HCT116 (cell line): ENCODE measurements around the gene SCRN1. TPM values are rescaled to one million over a fixed set of nuclear protein-coding genes. Genes with fewer than 3 reads are reported as not detected.

Experiments used
- ATAC-seq: fragments of 200-7000 bp; cut with Tn5 transposase; 2 replicates; pipeline ENCODE4 v1.9.1; 2020; ENCODE audit warnings: mild to moderate bottlenecking, moderate library complexity
- BruUV-seq: library from RNA; stranded (reverse); fragments of 400-500 nt; replicated peaks from 2 replicates; lab custom pipeline; 2021; lab: Mats Ljungman, UMichigan
- CTCF ChIA-PET: fragments of 300-600 bp; sonication (Branson Sonifier 250); formaldehyde crosslinking; loops from one replicate; lab custom pipeline; 2021; ENCODE audit warnings: antibody characterized with exemption; lab: Charles Lee
- POLR2A ChIA-PET: fragments of 300-600, 350-600 bp; sonication (Branson Sonifier 250); formaldehyde crosslinking; loops from one replicate; lab custom pipeline; 2021; ENCODE audit warnings: antibody characterized with exemption; lab: Charles Lee
- RAD21 ChIA-PET, 2 experiments: fragments of 300-600 bp; sonication (Branson Sonifier 250); formaldehyde crosslinking; loops; one replicate each; lab custom pipeline; 2023; ENCODE audit warnings: low total read pairs in 2 of 2; ENCODE audit not compliant: uncharacterized antibody in 2 of 2, unreplicated experiment in 2 of 2, low non-redundant PET in 1 of 2; lab: Charles Lee
- DNase-seq: peaks from one replicate; pipeline ENCODE4 v3.0.0-alpha.2; 2010; ENCODE audit warnings: low read depth, low spot score
- H2AFZ ChIP-seq: fragments of 200-600 bp; shearing (Covaris generic), sonication (generic); 2 replicates; pipeline ENCODE4 v1.6.1; 2017; ENCODE audit warnings: low read depth, mixed run types, mixed read lengths, antibody characterized with exemption, low read length; ENCODE audit not compliant: poor library complexity, severe bottlenecking
- H3K27ac ChIP-seq: 2 replicates; pipeline ENCODE4 v1.5.1; 2012; ENCODE audit warnings: low read depth, low read length
- H3K27me3 ChIP-seq: fragments of 200-600 bp; sonication (generic); 2 replicates; pipeline ENCODE4 v1.6.1; 2016; ENCODE audit warnings: mixed run types, low read length, mixed read lengths; ENCODE audit not compliant: insufficient read depth
- H3K36me3 ChIP-seq, 2 experiments: fragments of 200-500 bp in 1 of 2; fragments of 200-600 bp in 1 of 2; sonication (Bioruptor generic) in 1 of 2; sonication (generic) in 1 of 2; 2 replicates each; pipeline versions ENCODE4 v1.5.1 to v1.6.1; 2014 to 2016; ENCODE audit warnings: low read length in 2 of 2, inconsistent platforms in 1 of 2, mixed read lengths in 1 of 2, mixed run types in 1 of 2; ENCODE audit not compliant: insufficient read depth in 2 of 2, control insufficient read depth in 1 of 2
- H3K4me1 ChIP-seq, 2 experiments: fragments of 200-600 bp in 1 of 2; sonication (generic) in 1 of 2; 2 replicates each; pipeline versions ENCODE4 v1.5.1 to v1.6.1; 2012 to 2017; ENCODE audit warnings: low read length in 2 of 2, inconsistent platforms in 1 of 2, mild to moderate bottlenecking in 1 of 2, mixed read lengths in 1 of 2, mixed run types in 1 of 2, moderate library complexity in 1 of 2; ENCODE audit not compliant: insufficient read depth in 2 of 2, control insufficient read depth in 1 of 2
- H3K4me2 ChIP-seq: fragments of 200-600 bp; sonication (generic); 2 replicates; pipeline ENCODE4 v1.6.1; 2017; ENCODE audit warnings: mixed run types, low read length, mixed read lengths
- H3K4me3 ChIP-seq, 2 experiments: fragments of 200-600 bp in 1 of 2; sonication (generic) in 1 of 2; replicated peaks in 1 of 2; 2 replicates each; pipeline ENCODE4 v1.5.1; 2011 to 2016; ENCODE audit warnings: low read length in 2 of 2, control low read depth in 1 of 2, low read depth in 1 of 2, mild to moderate bottlenecking in 1 of 2, mixed read lengths in 1 of 2, mixed run types in 1 of 2
- H3K79me2 ChIP-seq: fragments of 200-600 bp; sonication (generic); 2 replicates; pipeline ENCODE4 v1.6.1; 2017; ENCODE audit warnings: mild to moderate bottlenecking, mixed run types, low read length, moderate library complexity, mixed read lengths; ENCODE audit not compliant: insufficient read depth
- H3K9ac ChIP-seq: fragments of 200-600 bp; sonication (generic); 2 replicates; pipeline ENCODE4 v1.6.1; 2016; ENCODE audit warnings: low read length, mixed read lengths
- H3K9me2 ChIP-seq: fragments of 200-600 bp; sonication (generic), shearing (Covaris generic); 2 replicates; pipeline ENCODE4 v1.6.1; 2017; ENCODE audit warnings: mixed run types, mild to moderate bottlenecking, moderate library complexity; ENCODE audit not compliant: insufficient read depth
- H3K9me3 ChIP-seq, 2 experiments: fragments of 200-500 bp in 1 of 2; fragments of 200-600 bp in 1 of 2; sonication (Bioruptor generic) in 1 of 2; sonication (generic) in 1 of 2; 2 replicates each; pipeline ENCODE4 v1.6.1; 2014 to 2017; ENCODE audit warnings: low read length in 2 of 2, mixed read lengths in 2 of 2, inconsistent platforms in 1 of 2, low read depth in 1 of 2, mild to moderate bottlenecking in 1 of 2, mixed run types in 1 of 2, moderate library complexity in 1 of 2; ENCODE audit not compliant: control insufficient read depth in 1 of 2, insufficient read depth in 1 of 2
- H4K20me1 ChIP-seq: fragments of 200-600 bp; sonication (generic), shearing (Covaris generic); 2 replicates; pipeline ENCODE4 v1.6.1; 2017; ENCODE audit warnings: mixed run types, mild to moderate bottlenecking, moderate library complexity; ENCODE audit not compliant: insufficient read depth
- CBX3 ChIP-seq: IDR thresholded peaks from 2 replicates; pipeline ENCODE4 v1.6.1; 2012; ENCODE audit warnings: low read depth
- CEBPB ChIP-seq: IDR thresholded peaks from 2 replicates; pipeline ENCODE4 v1.6.1; 2012; ENCODE audit warnings: low read depth
- ELF1 ChIP-seq: IDR thresholded peaks from 2 replicates; pipeline ENCODE4 v1.6.1; 2012; ENCODE audit warnings: low read depth, borderline replicate concordance
- EZH2 ChIP-seq: fragments of 200-600 bp; sonication (generic); IDR thresholded peaks from 2 replicates; pipeline ENCODE4 v1.6.1; 2017; ENCODE audit warnings: antibody characterized with exemption, mixed run types
- EZH2phosphoT487 ChIP-seq: fragments of 200-600 bp; IDR thresholded peaks from 2 replicates; pipeline ENCODE4 v1.6.1; 2018; ENCODE audit warnings: antibody characterized with exemption, borderline replicate concordance
- FOSL1 ChIP-seq: IDR thresholded peaks from 2 replicates; pipeline ENCODE4 v1.6.1; 2012; ENCODE audit warnings: low read depth
- JUND ChIP-seq: IDR thresholded peaks from 2 replicates; pipeline ENCODE4 v1.6.1; 2012
- POLR2A ChIP-seq: IDR thresholded peaks from 2 replicates; pipeline ENCODE4 v1.7.0; 2011; ENCODE audit warnings: borderline replicate concordance; ENCODE audit not compliant: insufficient read depth, insufficient read length; ENCODE audit errors: extremely low read depth
- POLR2AphosphoS5 ChIP-seq: IDR thresholded peaks from 2 replicates; pipeline ENCODE4 v1.6.1; 2011; ENCODE audit warnings: mild to moderate bottlenecking, low read depth, low read length, moderate library complexity
- RAD21 ChIP-seq: IDR thresholded peaks from 2 replicates; pipeline ENCODE4 v1.6.1; 2012; ENCODE audit warnings: low read depth, mild to moderate bottlenecking
- SIN3A ChIP-seq: IDR thresholded peaks from 2 replicates; pipeline ENCODE4 v1.6.1; 2012; ENCODE audit warnings: low read depth
- SP1 ChIP-seq: IDR thresholded peaks from 2 replicates; pipeline ENCODE4 v1.6.1; 2012; ENCODE audit warnings: low read depth
- SRF ChIP-seq: IDR thresholded peaks from 2 replicates; pipeline ENCODE4 v1.6.1; 2012; ENCODE audit warnings: low read depth
- YY1 ChIP-seq: IDR thresholded peaks from 2 replicates; pipeline ENCODE4 v1.6.1; 2011; ENCODE audit warnings: low read length, low read depth, moderate library complexity, mild to moderate bottlenecking; ENCODE audit not compliant: insufficient replicate concordance; ENCODE audit errors: extremely low read depth
- ZFX ChIP-seq: fragments of 450-650 bp; IDR thresholded peaks from 2 replicates; pipeline ENCODE4 v1.6.1; 2017
- ZNF274 ChIP-seq: fragments of 200-500 bp; sonication (Bioruptor generic); IDR thresholded peaks from 2 replicates; pipeline ENCODE4 v1.6.1; 2014; ENCODE audit warnings: mild to moderate bottlenecking, low read depth, low read length, inconsistent platforms
- intact Hi-C: fragments of 100-400 bp; cut with micrococcal nuclease; formaldehyde crosslinking; loops from 2 replicates; pipeline ENCODE4 v1.10.0; 2022
- total RNA-seq: library from RNA; stranded (reverse); gene quantifications from one replicate; pipeline ENCODE4 v1.2.1, GENCODE V29; 2021; ENCODE audit not compliant: unreplicated experiment
- TF ChIP-seq, protein P1 (sequence below): IDR thresholded peaks from 2 replicates; pipeline ENCODE4 v1.6.1; 2012
- TF ChIP-seq, protein P2 (sequence below): IDR thresholded peaks from 2 replicates; pipeline ENCODE4 v1.6.1; 2012
- TF ChIP-seq, protein P3 (sequence below): IDR thresholded peaks from 2 replicates; pipeline ENCODE4 v1.6.1; 2012; ENCODE audit warnings: low read depth

The SCRN1 gene
- total RNA-seq, 1 experiment from 2014 or later, result 76.8 TPM

DNA sequence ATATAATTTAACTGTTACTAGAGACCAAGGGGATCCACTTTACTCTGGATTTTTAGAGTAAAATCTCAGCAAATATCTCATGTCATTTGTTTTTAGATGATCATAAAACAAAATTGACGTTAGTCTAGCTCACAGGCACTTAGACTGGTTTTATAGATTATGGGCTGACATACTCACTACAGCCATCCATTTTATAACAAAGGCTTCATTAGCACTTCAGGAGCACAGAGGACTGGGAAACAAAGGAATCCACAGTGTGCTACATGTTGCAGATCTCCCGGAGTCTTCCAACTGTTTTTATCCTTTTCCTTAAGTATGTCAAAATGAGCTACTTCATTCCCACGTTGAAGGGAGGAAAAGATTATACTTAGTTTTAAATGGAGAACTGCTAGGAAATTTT, 15.9 kb upstream of the SCRN1 start:
- ChIA-PET CTCF (no interaction called here), POLR2A (no interaction called here), RAD21 (no interaction called here)
- DNase-seq (no peak), ATAC-seq (no peak)
- no TSS peak for BruUV-seq
- Histone ChIP-seq H3K27me3 (no peaks in the 10 kb centered on the region), H4K20me1 (no peaks in the 10 kb centered on the region), H3K9me2 (no peaks in the 10 kb centered on the region), H3K4me3 (no peak overlapping the region), H3K4me2 (no peak overlapping the region), H3K9ac (no peak overlapping the region), H3K79me2 (no peaks in the 10 kb centered on the region), H3K27ac (no peak overlapping the region), H3K36me3 (no peaks in the 10 kb centered on the region), H3K9me3 (no peaks in the 10 kb centered on the region), H2AFZ (no peak overlapping the region), H3K4me1 (no peaks in the 10 kb centered on the region)
- TF ChIP-seq ZNF274 (no peak), EZH2 (no peak), RAD21 (no peak), POLR2AphosphoS5 (no peak), CBX3 (no peak), ELF1 (no peak), CEBPB (no peak), JUND (no peak), FOSL1 (no peak), SP1 (no peak), SRF (no peak), EZH2phosphoT487 (no peak), YY1 (no peak), ZFX (no peak), SIN3A (no peak), POLR2A (no peak)
- TF ChIP-seq, protein P1, sequence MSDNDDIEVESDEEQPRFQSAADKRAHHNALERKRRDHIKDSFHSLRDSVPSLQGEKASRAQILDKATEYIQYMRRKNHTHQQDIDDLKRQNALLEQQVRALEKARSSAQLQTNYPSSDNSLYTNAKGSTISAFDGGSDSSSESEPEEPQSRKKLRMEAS, result no peak
- TF ChIP-seq, protein P2, sequence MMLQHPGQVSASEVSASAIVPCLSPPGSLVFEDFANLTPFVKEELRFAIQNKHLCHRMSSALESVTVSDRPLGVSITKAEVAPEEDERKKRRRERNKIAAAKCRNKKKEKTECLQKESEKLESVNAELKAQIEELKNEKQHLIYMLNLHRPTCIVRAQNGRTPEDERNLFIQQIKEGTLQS, result no peak
- TF ChIP-seq, protein P3, sequence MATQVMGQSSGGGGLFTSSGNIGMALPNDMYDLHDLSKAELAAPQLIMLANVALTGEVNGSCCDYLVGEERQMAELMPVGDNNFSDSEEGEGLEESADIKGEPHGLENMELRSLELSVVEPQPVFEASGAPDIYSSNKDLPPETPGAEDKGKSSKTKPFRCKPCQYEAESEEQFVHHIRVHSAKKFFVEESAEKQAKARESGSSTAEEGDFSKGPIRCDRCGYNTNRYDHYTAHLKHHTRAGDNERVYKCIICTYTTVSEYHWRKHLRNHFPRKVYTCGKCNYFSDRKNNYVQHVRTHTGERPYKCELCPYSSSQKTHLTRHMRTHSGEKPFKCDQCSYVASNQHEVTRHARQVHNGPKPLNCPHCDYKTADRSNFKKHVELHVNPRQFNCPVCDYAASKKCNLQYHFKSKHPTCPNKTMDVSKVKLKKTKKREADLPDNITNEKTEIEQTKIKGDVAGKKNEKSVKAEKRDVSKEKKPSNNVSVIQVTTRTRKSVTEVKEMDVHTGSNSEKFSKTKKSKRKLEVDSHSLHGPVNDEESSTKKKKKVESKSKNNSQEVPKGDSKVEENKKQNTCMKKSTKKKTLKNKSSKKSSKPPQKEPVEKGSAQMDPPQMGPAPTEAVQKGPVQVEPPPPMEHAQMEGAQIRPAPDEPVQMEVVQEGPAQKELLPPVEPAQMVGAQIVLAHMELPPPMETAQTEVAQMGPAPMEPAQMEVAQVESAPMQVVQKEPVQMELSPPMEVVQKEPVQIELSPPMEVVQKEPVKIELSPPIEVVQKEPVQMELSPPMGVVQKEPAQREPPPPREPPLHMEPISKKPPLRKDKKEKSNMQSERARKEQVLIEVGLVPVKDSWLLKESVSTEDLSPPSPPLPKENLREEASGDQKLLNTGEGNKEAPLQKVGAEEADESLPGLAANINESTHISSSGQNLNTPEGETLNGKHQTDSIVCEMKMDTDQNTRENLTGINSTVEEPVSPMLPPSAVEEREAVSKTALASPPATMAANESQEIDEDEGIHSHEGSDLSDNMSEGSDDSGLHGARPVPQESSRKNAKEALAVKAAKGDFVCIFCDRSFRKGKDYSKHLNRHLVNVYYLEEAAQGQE, result no peak
- intact Hi-C loops, result no loop called here
